Measurements from ENCODE around the gene PRKCA. TPM values are rescaled to one million over a fixed set of nuclear protein-coding genes. Genes with fewer than 3 reads are reported as not detected.

PRKCA gene
- total and polyA plus RNA-seq, 2 of the 13 experiments (the other 11 are each of a cell fraction or from before 2014, with no cell fraction given) = 18.5 to 21.5 TPM

DNA sequence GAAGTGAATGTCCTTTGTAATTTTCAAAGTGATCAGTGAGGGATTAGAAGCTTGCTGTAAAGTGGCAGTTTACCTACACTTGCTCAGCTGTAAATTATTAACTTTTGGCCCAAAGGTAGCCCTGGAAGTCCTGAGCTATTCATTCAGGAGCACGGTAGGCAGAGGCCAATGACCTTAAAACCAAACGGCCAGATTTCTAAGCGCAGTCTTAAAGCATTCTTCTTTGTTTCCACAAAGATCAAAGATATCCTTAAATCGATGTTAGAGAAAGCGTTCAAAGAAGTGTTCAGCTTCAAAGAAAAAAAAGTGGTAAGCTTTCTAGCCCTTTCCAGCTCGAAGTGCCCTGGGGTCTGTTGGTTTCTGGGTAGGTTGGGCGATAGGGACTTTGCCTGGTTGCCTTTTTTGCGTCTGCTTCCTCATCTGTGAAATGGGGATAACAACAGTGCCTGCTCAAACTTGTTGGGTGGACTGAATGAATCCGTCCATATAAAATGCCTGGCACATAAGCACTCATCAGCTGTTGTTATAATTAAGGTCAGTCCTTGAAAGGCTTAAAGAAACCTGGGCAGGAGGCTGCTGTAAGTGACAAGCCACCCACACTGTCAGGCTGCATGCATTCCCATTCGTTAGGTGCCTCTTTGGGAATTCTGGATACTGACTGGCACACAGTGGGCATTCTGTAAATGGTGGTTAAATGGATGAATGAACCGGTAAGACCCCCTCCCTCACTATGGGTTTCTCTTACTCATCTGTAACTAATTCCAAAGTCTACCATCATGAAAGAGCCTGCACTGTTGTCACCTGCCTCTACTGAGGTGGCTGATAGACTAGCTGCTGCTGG, 113.2 kb downstream of the PRKCA start (continued):
- TF ChIP-seq ZNF816 (CRISPR knock-in tag; IDR thresholded peaks at IDR 0.05; ENCODE audit: borderline replicate concordance) (peak; percentile 90; the same call in 1 of the 2 replicates), FOXA3 (CRISPR knock-in tag; IDR thresholded peaks at IDR 0.05) (peak; percentile 84), ZNF589 (CRISPR knock-in tag; conservative IDR thresholded peaks at IDR 0.05) (0 out of 2 replicates have a peak, but pooled peaks have one; percentile 62), NR2F1 (CRISPR knock-in tag; IDR thresholded peaks at IDR 0.05) (peak in 1 of 2 experiments; percentile 86; a peak in 3 of 4 replicates), FOXK1 (CRISPR knock-in tag; IDR thresholded peaks at IDR 0.05; ENCODE audit: borderline replicate concordance, low read depth) (peak; percentile 75; the same call in 1 of the 2 replicates), ZNF205 (CRISPR knock-in tag; IDR thresholded peaks at IDR 0.05) (peak; percentile 89), ZNF337 (CRISPR knock-in tag; IDR thresholded peaks at IDR 0.05; ENCODE audit: borderline replicate concordance, low read depth) (no peak), TSC22D2 (CRISPR knock-in tag; IDR thresholded peaks at IDR 0.05; ENCODE audit: borderline replicate concordance) (0 out of 2 replicates have a peak, but pooled peaks have one; percentile 51), ZNF562 (CRISPR knock-in tag; IDR thresholded peaks at IDR 0.05; ENCODE audit: borderline replicate concordance) (no peak), SRSF1 (optimal IDR thresholded peaks at IDR 0.05; ENCODE audit: low read depth, low read length) (no peak), KDM1A (CRISPR knock-in tag; IDR thresholded peaks at IDR 0.05) (peak; percentile 99), SP5 (CRISPR knock-in tag; IDR thresholded peaks at IDR 0.05; ENCODE audit: borderline replicate concordance, low read depth) (peak; percentile 59; the same call in 1 of the 2 replicates), ZNF331 (CRISPR knock-in tag; IDR thresholded peaks at IDR 0.05) (peak; percentile 91), FOXM1 (CRISPR knock-in tag; IDR thresholded peaks at IDR 0.05) (no peak), PITX1 (CRISPR knock-in tag; IDR thresholded peaks at IDR 0.05) (peak; percentile 98)
- TF ChIP-seq, protein P1, sequence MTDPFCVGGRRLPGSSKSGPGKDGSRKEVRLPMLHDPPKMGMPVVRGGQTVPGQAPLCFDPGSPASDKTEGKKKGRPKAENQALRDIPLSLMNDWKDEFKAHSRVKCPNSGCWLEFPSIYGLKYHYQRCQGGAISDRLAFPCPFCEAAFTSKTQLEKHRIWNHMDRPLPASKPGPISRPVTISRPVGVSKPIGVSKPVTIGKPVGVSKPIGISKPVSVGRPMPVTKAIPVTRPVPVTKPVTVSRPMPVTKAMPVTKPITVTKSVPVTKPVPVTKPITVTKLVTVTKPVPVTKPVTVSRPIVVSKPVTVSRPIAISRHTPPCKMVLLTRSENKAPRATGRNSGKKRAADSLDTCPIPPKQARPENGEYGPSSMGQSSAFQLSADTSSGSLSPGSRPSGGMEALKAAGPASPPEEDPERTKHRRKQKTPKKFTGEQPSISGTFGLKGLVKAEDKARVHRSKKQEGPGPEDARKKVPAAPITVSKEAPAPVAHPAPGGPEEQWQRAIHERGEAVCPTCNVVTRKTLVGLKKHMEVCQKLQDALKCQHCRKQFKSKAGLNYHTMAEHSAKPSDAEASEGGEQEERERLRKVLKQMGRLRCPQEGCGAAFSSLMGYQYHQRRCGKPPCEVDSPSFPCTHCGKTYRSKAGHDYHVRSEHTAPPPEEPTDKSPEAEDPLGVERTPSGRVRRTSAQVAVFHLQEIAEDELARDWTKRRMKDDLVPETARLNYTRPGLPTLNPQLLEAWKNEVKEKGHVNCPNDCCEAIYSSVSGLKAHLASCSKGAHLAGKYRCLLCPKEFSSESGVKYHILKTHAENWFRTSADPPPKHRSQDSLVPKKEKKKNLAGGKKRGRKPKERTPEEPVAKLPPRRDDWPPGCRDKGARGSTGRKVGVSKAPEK (CRISPR knock-in tag; IDR thresholded peaks at IDR 0.05; ENCODE audit: borderline replicate concordance) = no peak
- TF ChIP-seq, protein P2, sequence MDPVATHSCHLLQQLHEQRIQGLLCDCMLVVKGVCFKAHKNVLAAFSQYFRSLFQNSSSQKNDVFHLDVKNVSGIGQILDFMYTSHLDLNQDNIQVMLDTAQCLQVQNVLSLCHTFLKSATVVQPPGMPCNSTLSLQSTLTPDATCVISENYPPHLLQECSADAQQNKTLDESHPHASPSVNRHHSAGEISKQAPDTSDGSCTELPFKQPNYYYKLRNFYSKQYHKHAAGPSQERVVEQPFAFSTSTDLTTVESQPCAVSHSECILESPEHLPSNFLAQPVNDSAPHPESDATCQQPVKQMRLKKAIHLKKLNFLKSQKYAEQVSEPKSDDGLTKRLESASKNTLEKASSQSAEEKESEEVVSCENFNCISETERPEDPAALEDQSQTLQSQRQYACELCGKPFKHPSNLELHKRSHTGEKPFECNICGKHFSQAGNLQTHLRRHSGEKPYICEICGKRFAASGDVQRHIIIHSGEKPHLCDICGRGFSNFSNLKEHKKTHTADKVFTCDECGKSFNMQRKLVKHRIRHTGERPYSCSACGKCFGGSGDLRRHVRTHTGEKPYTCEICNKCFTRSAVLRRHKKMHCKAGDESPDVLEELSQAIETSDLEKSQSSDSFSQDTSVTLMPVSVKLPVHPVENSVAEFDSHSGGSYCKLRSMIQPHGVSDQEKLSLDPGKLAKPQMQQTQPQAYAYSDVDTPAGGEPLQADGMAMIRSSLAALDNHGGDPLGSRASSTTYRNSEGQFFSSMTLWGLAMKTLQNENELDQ (CRISPR knock-in tag; IDR thresholded peaks at IDR 0.05; ENCODE audit: borderline replicate concordance) = 0 out of 2 replicates have a peak, but pooled peaks have one; percentile 34
- TF ChIP-seq, protein P3, sequence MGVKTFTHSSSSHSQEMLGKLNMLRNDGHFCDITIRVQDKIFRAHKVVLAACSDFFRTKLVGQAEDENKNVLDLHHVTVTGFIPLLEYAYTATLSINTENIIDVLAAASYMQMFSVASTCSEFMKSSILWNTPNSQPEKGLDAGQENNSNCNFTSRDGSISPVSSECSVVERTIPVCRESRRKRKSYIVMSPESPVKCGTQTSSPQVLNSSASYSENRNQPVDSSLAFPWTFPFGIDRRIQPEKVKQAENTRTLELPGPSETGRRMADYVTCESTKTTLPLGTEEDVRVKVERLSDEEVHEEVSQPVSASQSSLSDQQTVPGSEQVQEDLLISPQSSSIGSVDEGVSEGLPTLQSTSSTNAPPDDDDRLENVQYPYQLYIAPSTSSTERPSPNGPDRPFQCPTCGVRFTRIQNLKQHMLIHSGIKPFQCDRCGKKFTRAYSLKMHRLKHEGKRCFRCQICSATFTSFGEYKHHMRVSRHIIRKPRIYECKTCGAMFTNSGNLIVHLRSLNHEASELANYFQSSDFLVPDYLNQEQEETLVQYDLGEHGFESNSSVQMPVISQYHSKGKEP (CRISPR knock-in tag; IDR thresholded peaks at IDR 0.05) = no peak
- TF ChIP-seq, protein P4, sequence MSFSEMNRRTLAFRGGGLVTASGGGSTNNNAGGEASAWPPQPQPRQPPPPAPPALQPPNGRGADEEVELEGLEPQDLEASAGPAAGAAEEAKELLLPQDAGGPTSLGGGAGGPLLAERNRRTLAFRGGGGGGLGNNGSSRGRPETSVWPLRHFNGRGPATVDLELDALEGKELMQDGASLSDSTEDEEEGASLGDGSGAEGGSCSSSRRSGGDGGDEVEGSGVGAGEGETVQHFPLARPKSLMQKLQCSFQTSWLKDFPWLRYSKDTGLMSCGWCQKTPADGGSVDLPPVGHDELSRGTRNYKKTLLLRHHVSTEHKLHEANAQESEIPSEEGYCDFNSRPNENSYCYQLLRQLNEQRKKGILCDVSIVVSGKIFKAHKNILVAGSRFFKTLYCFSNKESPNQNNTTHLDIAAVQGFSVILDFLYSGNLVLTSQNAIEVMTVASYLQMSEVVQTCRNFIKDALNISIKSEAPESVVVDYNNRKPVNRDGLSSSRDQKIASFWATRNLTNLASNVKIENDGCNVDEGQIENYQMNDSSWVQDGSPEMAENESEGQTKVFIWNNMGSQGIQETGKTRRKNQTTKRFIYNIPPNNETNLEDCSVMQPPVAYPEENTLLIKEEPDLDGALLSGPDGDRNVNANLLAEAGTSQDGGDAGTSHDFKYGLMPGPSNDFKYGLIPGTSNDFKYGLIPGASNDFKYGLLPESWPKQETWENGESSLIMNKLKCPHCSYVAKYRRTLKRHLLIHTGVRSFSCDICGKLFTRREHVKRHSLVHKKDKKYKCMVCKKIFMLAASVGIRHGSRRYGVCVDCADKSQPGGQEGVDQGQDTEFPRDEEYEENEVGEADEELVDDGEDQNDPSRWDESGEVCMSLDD (CRISPR knock-in tag; IDR thresholded peaks at IDR 0.05; ENCODE audit: borderline replicate concordance) = no peak

Data from HepG2 (cell line).